ENCODE measurements around the gene MT1F. TPM values are rescaled to one million over a fixed set of nuclear protein-coding genes. Genes with fewer than 3 reads are reported as not detected.

MT1F gene
- total RNA-seq, 2 experiments from 2014 or later = 24.1 to 27.8 TPM

DNA sequence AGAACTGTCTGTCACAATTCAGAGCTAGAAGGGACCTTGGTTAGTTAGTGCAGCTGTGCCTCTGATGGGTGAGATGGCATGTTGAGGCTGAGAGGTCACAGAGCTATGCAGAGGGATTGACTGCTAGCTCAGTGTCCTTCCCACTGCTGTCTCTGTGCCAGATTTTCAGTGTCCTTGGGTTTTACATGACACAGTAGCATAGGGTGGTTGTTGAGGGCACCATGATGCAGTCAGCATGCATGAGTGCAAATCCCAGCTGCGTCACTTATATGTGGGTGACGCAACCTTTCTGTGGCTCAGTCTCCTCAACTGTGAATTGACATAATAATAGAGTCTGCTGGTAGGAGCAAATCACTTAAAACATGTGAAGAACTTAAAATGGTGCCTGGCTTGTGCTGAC, 16.6 kb upstream of the MT1F start:
- H3K27ac Mint-ChIP-seq = no peak overlapping the region
- ATAC-seq (ENCODE audit: low read depth) (no peak), DNase-seq (no peak)
- H3K4me1 Mint-ChIP-seq = peaks cover 31% of the 10 kb centered on the region
- no peaks in the 10 kb centered on the region for H3K36me3 Mint-ChIP-seq
- no peak overlapping the region for H3K4me3 Mint-ChIP-seq
- peaks cover 70% of the 10 kb centered on the region for H3K27me3 Mint-ChIP-seq
- POLR2A ChIA-PET = no interaction called here
- no peaks in the 10 kb centered on the region for H3K9me3 Mint-ChIP-seq

DNA sequence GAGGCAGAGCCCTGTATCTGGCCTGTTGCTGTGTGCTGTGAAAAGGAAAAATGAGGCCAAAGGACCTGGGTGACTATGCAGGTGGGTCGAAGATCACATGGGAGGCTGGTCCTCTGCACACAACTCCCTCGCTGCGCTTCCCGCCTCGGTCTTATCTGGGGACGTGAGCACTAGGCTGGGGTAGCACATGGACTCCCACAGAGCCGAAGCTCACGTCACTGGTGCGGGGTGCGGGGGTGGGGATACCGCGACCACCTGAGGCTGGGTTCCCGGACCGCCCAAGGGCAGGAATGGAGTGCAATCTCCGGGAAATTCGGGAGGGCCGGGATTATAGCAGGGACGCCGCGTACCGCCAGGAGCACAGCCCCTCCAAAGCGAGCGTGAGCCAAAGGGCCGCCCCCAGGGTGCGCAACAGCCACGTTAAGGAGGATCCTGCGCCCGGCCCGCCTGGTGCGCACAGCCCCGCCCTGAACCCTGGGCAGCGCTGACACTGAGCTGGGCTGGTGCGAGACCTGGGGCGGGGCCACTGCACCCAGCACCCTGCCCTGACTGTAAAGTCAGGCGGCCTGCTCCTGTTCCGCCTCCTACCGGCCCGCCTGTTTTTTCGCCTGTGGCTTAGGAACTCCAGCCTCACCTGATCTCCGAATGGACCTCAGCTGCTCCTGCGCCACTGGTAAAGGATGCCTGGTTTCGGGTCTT, 14.5 kb upstream of the MT1F start:
- Mint-ChIP-seq H3K27ac (peak overlapping the region; percentile 34), H3K4me1 (peaks cover 18% of the 10 kb centered on the region), H3K4me3 (peak overlapping the region; percentile 68), H3K9me3 (no peaks in the 10 kb centered on the region), H3K27me3 (peaks cover 63% of the 10 kb centered on the region), H3K36me3 (no peaks in the 10 kb centered on the region)
- ATAC-seq (ENCODE audit: low read depth) (peak; percentile 100), DNase-seq (peak; percentile 85)
- POLR2A ChIA-PET = interaction anchor here (0.8 to 1.7 kb wide), 7 partner anchors 13 to 59 kb away, joined by 5 to 11 read pairs (median 6); partner anchors contain the start of genes MT1E, MT1F and MT1X

DNA sequence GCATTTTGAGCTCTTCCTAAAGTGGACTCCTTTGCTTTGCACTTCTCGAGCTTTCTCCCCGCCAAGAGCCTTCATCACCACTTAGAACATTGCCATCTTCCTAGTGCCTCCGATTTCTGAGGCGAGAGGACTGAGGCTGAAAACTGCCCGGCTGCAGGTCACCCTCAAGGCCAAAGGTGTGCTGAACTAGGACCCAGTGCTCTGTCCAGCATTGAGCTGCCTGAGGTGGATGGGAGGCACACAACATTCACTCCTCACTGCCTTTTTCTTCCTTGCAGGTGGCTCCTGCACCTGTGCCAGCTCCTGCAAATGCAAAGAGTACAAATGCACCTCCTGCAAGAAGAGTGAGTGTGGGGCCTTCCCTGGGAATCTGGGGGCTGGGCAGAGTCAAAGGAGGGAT, 13.9 kb upstream of the MT1F start:
- peak; percentile 1 for ATAC-seq (ENCODE audit: low read depth)
- peak overlapping the region; percentile 26 for H3K27ac Mint-ChIP-seq
- H3K36me3 Mint-ChIP-seq = no peaks in the 10 kb centered on the region
- no peaks in the 10 kb centered on the region for H3K9me3 Mint-ChIP-seq
- H3K27me3 Mint-ChIP-seq = peaks cover 64% of the 10 kb centered on the region
- POLR2A ChIA-PET = interaction anchor here (0.8 to 1.7 kb wide), 7 partner anchors 13 to 58 kb away, joined by 5 to 11 read pairs (median 6); partner anchors contain the start of genes MT1E, MT1F and MT1X
- no peak for DNase-seq
- H3K4me3 Mint-ChIP-seq = peak overlapping the region; percentile 68
- peaks cover 17% of the 10 kb centered on the region for H3K4me1 Mint-ChIP-seq

DNA sequence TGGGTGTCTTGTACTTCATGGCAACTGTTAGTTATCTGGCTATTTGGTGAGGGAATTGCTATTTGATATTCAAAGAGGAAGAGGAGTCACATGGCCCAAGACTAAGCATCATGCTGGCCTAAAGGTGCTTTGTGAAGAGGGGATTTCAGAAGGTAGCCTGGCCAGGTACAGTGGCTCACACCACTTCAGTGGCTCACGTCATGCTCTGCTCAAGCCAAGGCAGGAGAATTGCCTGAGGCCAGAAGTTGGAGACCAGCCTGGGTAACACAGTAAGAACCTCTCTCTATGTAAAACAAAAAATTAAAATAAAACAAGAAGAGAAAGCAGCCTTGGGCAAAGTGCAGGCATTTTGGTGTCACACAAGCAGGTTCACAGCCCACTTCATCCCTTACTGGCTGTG, 12.4 kb upstream of the MT1F start:
- POLR2A ChIA-PET = no interaction called here
- ATAC-seq (ENCODE audit: low read depth) (no peak), DNase-seq (no peak)
- Mint-ChIP-seq H3K27ac (no peak overlapping the region), H3K36me3 (no peaks in the 10 kb centered on the region), H3K4me1 (peaks cover 17% of the 10 kb centered on the region), H3K9me3 (no peaks in the 10 kb centered on the region), H3K27me3 (peaks cover 53% of the 10 kb centered on the region), H3K4me3 (no peak overlapping the region)

DNA sequence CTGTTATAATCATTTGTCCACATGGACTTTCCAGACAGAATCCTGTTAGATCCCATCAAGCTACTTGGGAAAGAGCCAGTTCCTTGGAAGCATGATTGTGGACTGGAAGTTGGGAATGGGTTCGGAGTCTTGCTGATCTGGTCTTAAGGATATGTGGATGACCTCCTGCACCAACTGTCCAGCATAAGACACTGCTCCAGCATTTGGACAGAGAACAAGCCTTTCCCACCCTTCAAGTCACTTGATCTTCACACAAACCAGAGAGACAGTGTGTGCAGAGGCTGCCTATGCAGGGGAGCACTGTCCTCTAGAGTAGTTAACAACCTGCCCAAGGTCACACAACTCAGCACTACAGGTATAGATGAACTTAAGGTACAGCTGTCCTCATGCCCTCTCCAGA, 11.9 kb upstream of the MT1F start:
- peaks cover 48% of the 10 kb centered on the region for H3K27me3 Mint-ChIP-seq
- no peaks in the 10 kb centered on the region for H3K9me3 Mint-ChIP-seq
- DNase-seq (no peak), ATAC-seq (ENCODE audit: low read depth) (no peak)
- H3K36me3 Mint-ChIP-seq = no peaks in the 10 kb centered on the region
- H3K4me1 Mint-ChIP-seq = peaks cover 17% of the 10 kb centered on the region
- H3K27ac Mint-ChIP-seq = no peak overlapping the region
- POLR2A ChIA-PET = interaction anchor here (1.1 kb wide), 1 partner anchor 11 kb away, joined by 3 read pairs; no protein-coding TSS in a partner anchor
- H3K4me3 Mint-ChIP-seq = no peak overlapping the region

DNA sequence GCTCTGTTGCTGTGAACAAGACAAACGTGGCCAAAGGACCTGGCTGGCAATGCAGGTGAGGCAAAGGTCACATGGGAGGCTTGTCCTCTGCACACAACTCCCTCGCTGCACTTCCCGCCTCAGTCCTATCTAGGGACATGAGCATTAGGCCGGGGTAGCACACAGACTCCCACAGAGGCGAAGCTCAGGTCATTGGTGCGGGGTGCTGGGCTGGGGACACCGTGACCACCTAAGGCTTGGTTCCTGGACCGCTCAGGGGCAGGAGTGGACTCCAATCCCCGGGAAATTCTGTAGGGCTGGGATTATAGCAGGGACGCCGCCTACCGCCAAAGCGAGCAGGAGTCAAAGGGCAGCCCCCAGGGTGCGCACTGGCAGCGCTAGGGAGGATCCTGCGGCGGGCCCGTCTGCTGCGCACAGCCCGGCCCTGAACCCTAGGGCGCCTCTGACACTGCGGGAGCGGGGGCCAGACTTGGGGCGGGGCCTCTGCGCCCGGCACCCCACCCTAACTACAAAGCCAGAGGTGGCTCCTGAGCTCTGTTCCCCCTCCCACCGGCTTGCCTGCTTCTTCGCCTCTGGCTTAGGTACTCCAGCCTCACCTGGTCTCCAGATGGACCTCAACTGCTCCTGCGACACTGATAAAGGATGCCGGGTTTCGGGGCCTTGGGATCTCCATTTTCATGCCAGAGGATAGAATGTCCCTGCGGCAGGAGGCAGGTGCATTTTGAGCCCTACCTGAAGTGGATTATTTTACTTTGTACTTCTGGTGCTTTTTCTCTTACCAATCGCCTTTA, 9.9 kb upstream of the MT1F start:
- H3K4me1 Mint-ChIP-seq = peaks cover 13% of the 10 kb centered on the region
- H3K27me3 Mint-ChIP-seq = peaks cover 48% of the 10 kb centered on the region
- H3K36me3 Mint-ChIP-seq = no peaks in the 10 kb centered on the region
- DNase-seq (no peak), ATAC-seq (ENCODE audit: low read depth) (no peak)
- H3K4me3 Mint-ChIP-seq = no peak overlapping the region
- H3K27ac Mint-ChIP-seq = no peak overlapping the region
- H3K9me3 Mint-ChIP-seq = no peaks in the 10 kb centered on the region
- POLR2A ChIA-PET = no interaction called here

DNA sequence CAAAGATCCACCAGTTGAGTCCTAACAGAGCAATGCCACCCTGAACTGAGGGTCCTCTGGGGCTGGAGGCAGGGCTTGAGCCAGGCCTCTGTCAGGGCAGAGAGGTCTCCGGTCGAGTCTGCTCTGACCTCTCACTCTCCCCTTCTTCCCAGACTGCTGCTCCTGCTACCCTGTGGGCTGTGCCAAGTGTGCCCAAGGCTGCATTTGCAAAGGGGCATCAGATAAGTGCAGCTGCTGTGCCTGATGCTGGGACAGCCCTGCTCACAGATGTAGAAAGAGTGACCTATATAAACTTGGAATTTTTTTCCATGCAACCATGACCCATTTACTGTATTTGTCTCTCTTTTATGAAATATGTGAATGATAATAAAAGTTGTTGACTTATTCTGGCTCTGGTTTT, 8.5 kb upstream of the MT1F start:
- Mint-ChIP-seq H3K27me3 (peaks cover 44% of the 10 kb centered on the region), H3K9me3 (no peaks in the 10 kb centered on the region), H3K27ac (no peak overlapping the region), H3K4me3 (no peak overlapping the region), H3K4me1 (peaks cover 1% of the 10 kb centered on the region), H3K36me3 (no peaks in the 10 kb centered on the region)
- no peak for ATAC-seq (ENCODE audit: low read depth)
- DNase-seq = no peak
- POLR2A ChIA-PET = no interaction called here

DNA sequence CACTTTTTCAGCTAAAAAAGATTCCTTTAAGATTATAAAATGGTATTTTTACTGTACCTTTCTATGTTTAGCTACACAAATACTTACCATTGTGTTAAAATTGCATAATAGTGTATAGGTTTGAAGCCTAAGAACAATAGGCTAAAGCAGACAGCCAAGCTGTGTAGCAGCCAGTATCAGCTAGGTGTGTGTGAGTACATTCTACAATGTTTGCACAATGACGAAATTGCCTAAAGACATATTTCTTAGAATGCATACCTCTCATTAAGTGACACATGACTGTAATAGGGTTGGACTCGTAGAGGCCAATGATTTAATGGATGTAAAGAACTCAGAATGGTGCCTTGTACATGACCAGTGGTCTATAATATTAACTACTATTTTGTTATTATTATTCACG, 7.9 kb upstream of the MT1F start:
- Mint-ChIP-seq H3K27ac (no peak overlapping the region), H3K4me3 (no peak overlapping the region), H3K9me3 (no peaks in the 10 kb centered on the region), H3K27me3 (peaks cover 39% of the 10 kb centered on the region), H3K36me3 (no peaks in the 10 kb centered on the region), H3K4me1 (no peaks in the 10 kb centered on the region)
- POLR2A ChIA-PET = no interaction called here
- no peak for DNase-seq
- no peak for ATAC-seq (ENCODE audit: low read depth)

DNA sequence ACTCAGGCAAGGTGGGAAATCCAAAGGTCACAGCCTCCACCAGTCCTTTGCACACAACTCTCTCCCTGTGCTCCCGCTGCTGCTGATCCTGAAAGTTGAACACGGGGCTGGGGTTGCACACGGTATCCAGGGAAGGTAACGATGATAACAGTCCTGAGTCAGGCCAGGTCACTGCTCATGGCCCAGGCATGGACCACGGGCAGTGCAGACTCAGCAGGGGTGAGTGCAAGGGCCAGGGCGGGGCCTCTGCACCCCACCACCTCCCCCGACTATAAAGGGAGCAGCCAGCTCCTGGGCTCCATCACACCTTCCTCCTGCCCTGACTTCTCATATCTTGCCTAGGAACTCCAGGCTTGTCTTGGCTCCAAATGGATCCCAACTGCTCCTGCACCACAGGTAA, 6.2 kb upstream of the MT1F start, which contains the start of gene MT1B:
Gene MT1B, plus strand, starts transcription at position 301 of the 400 bp plus-strand sequence. Its CDS starts 68 bp downstream, at position 369.
- POLR2A ChIA-PET = no interaction called here
- no peak within 1 kb of the TSS for H3K27ac Mint-ChIP-seq
- DNase-seq = no peak
- no peaks in the 10 kb centered on the region for H3K36me3 Mint-ChIP-seq
- H3K4me1 Mint-ChIP-seq = no peaks in the 10 kb centered on the region
- H3K27me3 Mint-ChIP-seq = peaks cover 27% of the 10 kb centered on the region
- H3K4me3 Mint-ChIP-seq = no peak within 1 kb of the TSS
- H3K9me3 Mint-ChIP-seq = no peaks in the 10 kb centered on the region
- no peak for ATAC-seq (ENCODE audit: low read depth)

DNA sequence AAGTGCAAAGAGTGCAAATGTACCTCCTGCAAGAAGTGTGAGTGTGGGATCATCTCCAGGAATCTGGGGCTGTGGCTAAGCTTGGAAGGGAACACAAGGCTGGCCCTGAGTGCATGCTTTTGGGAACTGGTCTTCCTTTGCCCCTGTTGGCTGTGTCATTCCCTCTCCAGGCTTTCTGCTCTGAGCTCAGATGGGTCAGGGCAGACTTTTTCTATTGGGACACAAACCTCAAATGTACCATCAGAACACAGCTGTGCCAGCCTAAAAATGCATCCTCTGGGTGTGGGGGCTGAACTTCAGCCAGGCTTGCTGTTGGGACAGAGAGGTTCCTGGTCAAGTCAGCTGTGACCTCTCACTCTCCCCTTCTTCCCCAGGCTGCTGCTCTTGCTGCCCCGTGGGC, 5.2 kb upstream of the MT1F start:
- DNase-seq (no peak), ATAC-seq (ENCODE audit: low read depth) (no peak)
- H3K36me3 Mint-ChIP-seq = no peaks in the 10 kb centered on the region
- H3K27ac Mint-ChIP-seq = no peak overlapping the region
- peaks cover 3% of the 10 kb centered on the region for H3K4me1 Mint-ChIP-seq
- no peak overlapping the region for H3K4me3 Mint-ChIP-seq
- no peaks in the 10 kb centered on the region for H3K9me3 Mint-ChIP-seq
- peaks cover 20% of the 10 kb centered on the region for H3K27me3 Mint-ChIP-seq
- POLR2A ChIA-PET = interaction anchor here (1.6 kb wide), 1 partner anchor 9 kb away, joined by 3 read pairs; no protein-coding TSS in a partner anchor

DNA sequence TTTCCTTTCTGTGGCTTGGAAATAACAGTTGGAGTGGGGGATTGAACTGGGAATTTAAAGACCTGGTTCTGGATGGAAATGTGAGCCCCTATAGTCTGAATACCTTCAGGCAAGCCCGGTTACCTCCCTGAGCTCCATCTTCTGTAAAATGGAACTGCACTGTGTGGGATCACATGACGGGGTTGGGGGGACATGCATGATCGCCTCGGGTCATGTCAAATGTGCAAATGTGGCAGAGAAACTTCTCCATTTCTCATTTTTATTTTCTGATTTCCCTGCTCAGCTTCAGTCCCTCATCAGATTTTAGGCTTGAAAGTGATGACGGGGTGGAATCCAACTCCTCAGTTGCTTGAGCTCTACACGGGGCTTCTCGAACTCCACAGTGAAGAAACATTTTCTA, 4.5 kb upstream of the MT1F start:
- Mint-ChIP-seq H3K4me3 (no peak overlapping the region), H3K27ac (no peak overlapping the region), H3K27me3 (peaks cover 16% of the 10 kb centered on the region), H3K4me1 (peaks cover 7% of the 10 kb centered on the region), H3K36me3 (no peaks in the 10 kb centered on the region), H3K9me3 (no peaks in the 10 kb centered on the region)
- DNase-seq (no peak), ATAC-seq (ENCODE audit: low read depth) (no peak)
- POLR2A ChIA-PET = interaction anchor here (1.6 kb wide), 1 partner anchor 9 kb away, joined by 3 read pairs; no protein-coding TSS in a partner anchor

DNA sequence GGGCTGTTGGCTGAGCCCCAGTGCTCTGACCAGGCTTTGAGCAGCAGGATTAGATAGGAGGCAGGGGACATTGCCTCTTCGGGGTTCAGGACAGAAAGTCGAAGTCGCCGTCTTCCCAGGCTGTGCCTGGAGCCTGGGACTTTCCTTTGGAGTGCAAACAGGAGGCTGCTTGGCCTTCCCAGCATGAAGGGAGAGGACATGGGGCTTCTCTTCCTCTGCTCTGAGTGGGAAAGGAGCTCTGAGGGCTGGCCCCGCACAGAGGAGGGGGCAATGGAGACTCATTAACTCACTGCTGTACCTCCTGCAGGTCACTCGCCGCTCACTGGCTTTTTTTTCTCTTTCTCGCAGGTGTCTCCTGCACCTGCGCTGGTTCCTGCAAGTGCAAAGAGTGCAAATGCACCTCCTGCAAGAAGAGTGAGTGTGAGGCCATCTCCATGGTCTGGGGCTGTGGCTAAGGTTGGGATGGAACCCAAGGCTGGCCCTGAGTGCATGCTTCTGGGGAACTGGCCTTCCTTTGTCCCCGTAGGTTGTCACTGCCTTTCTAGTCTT, 642 bp downstream of the MT1F start:
- Mint-ChIP-seq H3K36me3 (no peaks in the 10 kb centered on the region), H3K4me1 (peaks cover 19% of the 10 kb centered on the region), H3K27ac (peak overlapping the region; percentile 92), H3K4me3 (peak overlapping the region; percentile 95), H3K9me3 (no peaks in the 10 kb centered on the region), H3K27me3 (no peaks in the 10 kb centered on the region)
- POLR2A ChIA-PET = interaction anchor here (1.0 to 1.8 kb wide), 4 partner anchors 9 to 18 kb away, joined by 3 to 6 read pairs (median 4); partner anchors contain the start of gene MT1G
- ATAC-seq (ENCODE audit: low read depth) (no peak), DNase-seq (no peak)
